A673 (cell line): ENCODE data around the gene CYLD. TPM values are rescaled to one million over a fixed set of nuclear protein-coding genes. Genes with fewer than 3 reads are reported as not detected.

Experiments used
- BruUV-seq: library from RNA; stranded (reverse); fragments of 400-500 nt; replicated peaks from 2 replicates; lab custom pipeline; 2021; lab: Mats Ljungman, UMichigan
- CTCF ChIA-PET: fragments of 300-600 bp; sonication (Branson Sonifier 250); formaldehyde crosslinking; loops from one replicate; lab custom pipeline; 2022; ENCODE audit warnings: antibody characterized with exemption; lab: Charles Lee
- POLR2A ChIA-PET: fragments of 300-600 bp; sonication (Branson Sonifier 250); formaldehyde crosslinking; loops from one replicate; lab custom pipeline; 2022; ENCODE audit warnings: antibody characterized with exemption; ENCODE audit not compliant: low non-redundant PET; lab: Charles Lee
- DNase-seq: peaks from one replicate; pipeline ENCODE4 v3.0.0-alpha.2; 2015; ENCODE audit warnings: low spot score
- H3K27ac ChIP-seq: fragments of 200-600 bp; sonication (generic); 2 replicates; pipeline ENCODE4 v1.5.1; 2016; ENCODE audit warnings: mixed run types, low read depth, mild to moderate bottlenecking, mixed read lengths, antibody characterized with exemption, low read length; ENCODE audit not compliant: poor library complexity, severe bottlenecking
- H3K27me3 ChIP-seq: fragments of 200-600 bp; sonication (generic); replicated peaks from 2 replicates; pipeline ENCODE4 v1.6.1; 2017; ENCODE audit warnings: mixed run types, low read depth, mild to moderate bottlenecking, mixed read lengths, antibody characterized with exemption, low read length; ENCODE audit not compliant: insufficient read depth, poor library complexity
- H3K36me3 ChIP-seq: fragments of 200-600 bp; sonication (generic); 2 replicates; pipeline ENCODE4 v1.6.1; 2016; ENCODE audit warnings: mixed run types, mild to moderate bottlenecking, mixed read lengths, antibody characterized with exemption, low read length; ENCODE audit not compliant: insufficient read depth, poor library complexity, severe bottlenecking
- H3K4me1 ChIP-seq: fragments of 200-600 bp; sonication (generic); 2 replicates; pipeline ENCODE4 v1.6.1; 2017; ENCODE audit warnings: mixed run types, mild to moderate bottlenecking, mixed read lengths, antibody characterized with exemption, low read length; ENCODE audit not compliant: insufficient read depth, poor library complexity, severe bottlenecking
- H3K4me3 ChIP-seq: fragments of 200-600 bp; sonication (generic); 2 replicates; pipeline ENCODE4 v1.5.1; 2016; ENCODE audit warnings: low read depth, mixed run types, mild to moderate bottlenecking, mixed read lengths, low read length; ENCODE audit not compliant: poor library complexity, severe bottlenecking
- H3K9me3 ChIP-seq: fragments of 200-600 bp; sonication (generic); 2 replicates; pipeline ENCODE4 v1.6.1; 2016; ENCODE audit warnings: mixed run types, low read depth, mild to moderate bottlenecking, mixed read lengths, antibody characterized with exemption, low read length; ENCODE audit not compliant: poor library complexity, severe bottlenecking
- CTCF ChIP-seq: fragments of 300-800, 200-600 bp; sonication (generic); conservative IDR thresholded peaks from 2 replicates; pipeline ENCODE4 v1.5.1; 2017; ENCODE audit warnings: low read depth, mild to moderate bottlenecking, antibody characterized with exemption, low read length, moderate library complexity, mixed read lengths
- EZH2 ChIP-seq: fragments of 200-600 bp; sonication (generic); IDR thresholded peaks from 2 replicates; pipeline ENCODE4 v1.6.1; 2017; ENCODE audit warnings: borderline replicate concordance, low read depth, mild to moderate bottlenecking, mixed read lengths, antibody characterized with exemption, low read length; ENCODE audit not compliant: poor library complexity, severe bottlenecking
- intact Hi-C: fragments of 100-400 bp; cut with micrococcal nuclease; formaldehyde crosslinking; loops from one replicate; pipeline ENCODE4 v1.10.0; 2022; ENCODE audit not compliant: unreplicated experiment
- total RNA-seq: library from RNA; stranded (reverse); gene quantifications from 2 replicates; pipeline ENCODE4 v1.2.3, GENCODE V29; 2021

Gene CYLD
- total RNA-seq, 1 experiment from 2014 or later: 6.3 TPM

- CTCF ChIA-PET: no interaction called here
- Histone ChIP-seq H3K27me3 (peaks cover 5% of the 10 kb centered on the region), H3K4me3 (peak overlapping the region; percentile 65), H3K36me3 (no peaks in the 10 kb centered on the region), H3K4me1 (no peaks in the 10 kb centered on the region), H3K27ac (no peak overlapping the region), H3K9me3 (no peaks in the 10 kb centered on the region)
- no TSS peak for BruUV-seq
- TF ChIP-seq CTCF (no peak), EZH2 (no peak)
- intact Hi-C loops: no loop called here
- POLR2A ChIA-PET: interaction anchor here (0.7 kb wide), 1 partner anchor 785 kb away, joined by 3 read pairs; no protein-coding TSS in a partner anchor
- DNase-seq: peak; percentile 11
These were observed 802 bp downstream of the CYLD start for GRCh38 chr16:50742576-50743200.

- H3K4me1 ChIP-seq: no peaks in the 10 kb centered on the region
- intact Hi-C loops: no loop called here
- POLR2A ChIA-PET: no interaction called here
- CTCF ChIA-PET: no interaction called here
- H3K9me3 ChIP-seq: no peaks in the 10 kb centered on the region
- H3K4me3 ChIP-seq: no peak overlapping the region
- H3K36me3 ChIP-seq: no peaks in the 10 kb centered on the region
- no peak for DNase-seq
- no peak for TF ChIP-seq CTCF
- BruUV-seq: TSS peak; percentile 45
- H3K27me3 ChIP-seq: no peaks in the 10 kb centered on the region
- H3K27ac ChIP-seq: no peak overlapping the region
These were observed 1.8 kb downstream of the CYLD start for GRCh38 chr16:50743581-50744225.

GRCh38 chr16:50744881-50745280, 3.0 kb downstream of the CYLD start:
- no peak overlapping the region for H3K27ac ChIP-seq
- H3K27me3 ChIP-seq: no peaks in the 10 kb centered on the region
- ChIA-PET POLR2A (no interaction called here), CTCF (no interaction called here)
- H3K9me3 ChIP-seq: no peaks in the 10 kb centered on the region
- no peak overlapping the region for H3K4me3 ChIP-seq
- no peak for TF ChIP-seq EZH2
- no peak for TF ChIP-seq CTCF
- H3K36me3 ChIP-seq: no peaks in the 10 kb centered on the region
- H3K4me1 ChIP-seq: no peaks in the 10 kb centered on the region
- no peak for DNase-seq
- BruUV-seq: no TSS peak
- intact Hi-C loops: no loop called here
